Endothelial cell of umbilical vein (primary cell): ENCODE results near the gene RORB. TPM values are rescaled to one million over a fixed set of nuclear protein-coding genes. Genes with fewer than 3 reads are reported as not detected.

Source experiments
- BruUV-seq: library from RNA; stranded (reverse); fragments of 400-500 nt; replicated peaks from 2 replicates; lab custom pipeline; 2021; lab: Mats Ljungman, UMichigan
- CTCF ChIA-PET: fragments of 300-600, 350-600 bp; sonication (Branson Sonifier 250); formaldehyde crosslinking; loops from one replicate; lab custom pipeline; 2021; ENCODE audit warnings: antibody characterized with exemption, inconsistent platforms; lab: Charles Lee
- POLR2A ChIA-PET: fragments of 300-600, 350-600 bp; sonication (Branson Sonifier 250); formaldehyde crosslinking; loops from one replicate; lab custom pipeline; 2021; ENCODE audit warnings: antibody characterized with exemption, inconsistent platforms; lab: Charles Lee
- DNase-seq: peaks from one replicate; pipeline ENCODE4 v3.0.0-alpha.2; 2011; ENCODE audit warnings: low read depth, low spot score
- FAIRE-seq: peaks from 2 replicates; lab custom pipeline; 2011; peaks lifted over from hg19 to GRCh38; lab: Jason Lieb, UNC
- H2AFZ ChIP-seq: 2 replicates; pipeline ENCODE4 v1.6.0; 2012; ENCODE audit warnings: low read depth, low read length, control low read depth, inconsistent platforms
- H3K27ac ChIP-seq: 2 replicates; pipeline ENCODE4 v1.5.1; 2011; ENCODE audit warnings: low read depth, mild to moderate bottlenecking, control low read depth, low read length, moderate library complexity; ENCODE audit not compliant: insufficient read depth
- H3K27me3 ChIP-seq, 2 experiments: 2 replicates each; pipeline versions ENCODE4 v1.6.0 to v1.6.1; 2011; ENCODE audit warnings: low read length in 2 of 2, mixed read lengths in 1 of 2; ENCODE audit not compliant: control insufficient read depth in 2 of 2, insufficient read depth in 2 of 2
- H3K36me3 ChIP-seq, 2 experiments: 2 replicates in 1 of 2; 3 replicates in 1 of 2; pipeline ENCODE4 v1.5.1; 2011; ENCODE audit warnings: low read length in 2 of 2, mild to moderate bottlenecking in 1 of 2, moderate library complexity in 1 of 2; ENCODE audit not compliant: control insufficient read depth in 2 of 2, insufficient read depth in 2 of 2; ENCODE audit errors: extremely low read depth in 1 of 2
- H3K4me1 ChIP-seq: 3 replicates; pipeline ENCODE4 v1.5.1; 2011; ENCODE audit warnings: mild to moderate bottlenecking, low read length; ENCODE audit not compliant: control insufficient read depth, insufficient read depth; ENCODE audit errors: extremely low read depth
- H3K4me2 ChIP-seq: 2 replicates; pipeline ENCODE4 v1.6.1; 2011; ENCODE audit warnings: low read length, control low read depth, mixed read lengths; ENCODE audit not compliant: insufficient read depth
- H3K4me3 ChIP-seq, 3 experiments: fragments of 200-600 bp in 1 of 3; sonication (generic), shearing (Covaris generic) in 1 of 3; replicated peaks in 1 of 3; 2 replicates each; pipeline ENCODE4 v1.5.1; 2011 to 2016; ENCODE audit warnings: control low read depth in 3 of 3, low read length in 3 of 3, mild to moderate bottlenecking in 2 of 3, inconsistent platforms in 1 of 3, low read depth in 1 of 3, moderate library complexity in 1 of 3; ENCODE audit not compliant: insufficient read depth in 1 of 3
- H3K79me2 ChIP-seq: 2 replicates; pipeline ENCODE4 v1.6.0; 2012; ENCODE audit warnings: low read length, inconsistent platforms; ENCODE audit not compliant: control insufficient read depth, insufficient read depth
- H3K9ac ChIP-seq: replicated peaks from 2 replicates; pipeline ENCODE3; 2011; ENCODE audit warnings: low read length, control low read depth; ENCODE audit not compliant: insufficient read depth; ENCODE audit errors: extremely low read depth
- H3K9me1 ChIP-seq: replicated peaks from 3 replicates; pipeline ENCODE4 v1.6.0; 2011; ENCODE audit warnings: mild to moderate bottlenecking, low read length; ENCODE audit not compliant: control insufficient read depth, insufficient read depth; ENCODE audit errors: extremely low read depth
- H3K9me3 ChIP-seq: replicated peaks from 2 replicates; pipeline ENCODE4 v1.5.1; 2012; ENCODE audit warnings: low read length, inconsistent platforms; ENCODE audit not compliant: control insufficient read depth, insufficient read depth
- H4K20me1 ChIP-seq: replicated peaks from 2 replicates; pipeline ENCODE3; 2011; ENCODE audit warnings: mild to moderate bottlenecking, low read length; ENCODE audit not compliant: control insufficient read depth, insufficient read depth; ENCODE audit errors: extremely low read depth
- EZH2 ChIP-seq: IDR thresholded peaks from 2 replicates; pipeline ENCODE4 v1.6.1; 2012; ENCODE audit warnings: borderline replicate concordance, low read depth, mild to moderate bottlenecking, moderate library complexity, low read length, inconsistent platforms; ENCODE audit not compliant: severe bottlenecking
- FOS ChIP-seq: IDR thresholded peaks from 2 replicates; pipeline ENCODE4 v1.6.1; 2011; ENCODE audit warnings: mild to moderate bottlenecking, low read length, moderate library complexity, borderline replicate concordance; ENCODE audit not compliant: insufficient read depth
- GATA2 ChIP-seq: IDR thresholded peaks from 2 replicates; pipeline ENCODE4 v1.7.0; 2011; ENCODE audit warnings: low read depth, mild to moderate bottlenecking, moderate library complexity, mixed read lengths, low read length; ENCODE audit not compliant: insufficient read length, insufficient read depth
- JUN ChIP-seq: IDR thresholded peaks from 2 replicates; pipeline ENCODE4 v1.6.1; 2011; ENCODE audit warnings: borderline replicate concordance, low read depth; ENCODE audit not compliant: insufficient read length, insufficient read depth
- MYC ChIP-seq: IDR thresholded peaks from one replicate; pipeline ENCODE4 v1.6.1; 2011; ENCODE audit warnings: mild to moderate bottlenecking, low read depth, low read length
- POLR2A ChIP-seq: IDR thresholded peaks from 2 replicates; pipeline ENCODE4 v1.6.1; 2012; ENCODE audit warnings: low read depth, mild to moderate bottlenecking, control low read depth, low read length
- POLR2AphosphoS5 ChIP-seq: IDR thresholded peaks from 2 replicates; pipeline ENCODE4 v1.6.1; 2012; ENCODE audit warnings: low read depth, mild to moderate bottlenecking, control low read depth, low read length, moderate library complexity; ENCODE audit not compliant: insufficient read depth
- dilution Hi-C: fragments of 300-500 bp; cut with MboI; formaldehyde crosslinking; loops from one replicate; pipeline ENCODE4 v1.15.0; 2019; ENCODE audit warnings: low sequenced_read_pairs; ENCODE audit not compliant: extremely low pct_ligation_motif_present
- intact Hi-C: fragments of 100-400 bp; cut with micrococcal nuclease; formaldehyde crosslinking; loops from one replicate; pipeline ENCODE4 v1.10.0; 2022
- polyA plus RNA-seq, 4 experiments: library from polyadenylated mRNA; depleted of rRNA in 3 of 4; stranded (reverse) in 3 of 4; unstranded in 1 of 4; fragments of >200 nt; gene quantifications; 2 replicates each; pipeline versions ENCODE4 v1.2.1 to v1.2.3, GENCODE V29; 2011 to 2012; ENCODE audit warnings: missing spikeins in 1 of 4
- total RNA-seq: library from RNA; stranded (reverse); gene quantifications from 2 replicates; pipeline ENCODE4 v1.2.3, GENCODE V29; 2021
- TF ChIP-seq, protein P1 (sequence below), 2 donors: IDR thresholded peaks; 1 replicate in 1 of 2; 2 replicates in 1 of 2; pipeline ENCODE4 v1.5.1; 2011; ENCODE audit warnings: low read length in 2 of 2, mild to moderate bottlenecking in 2 of 2, moderate library complexity in 2 of 2, control low read depth in 1 of 2, inconsistent platforms in 1 of 2, low read depth in 1 of 2; ENCODE audit not compliant: insufficient read depth in 1 of 2; ENCODE audit errors: extremely low read depth in 1 of 2
- TF ChIP-seq, protein P2 (sequence below): IDR thresholded peaks from 2 replicates; pipeline ENCODE4 v1.6.1; 2011; ENCODE audit not compliant: insufficient read depth, insufficient read length

RORB gene
- total and polyA plus RNA-seq, 2 donors (not counting 3 experiments of a cell fraction or from before 2014, with no cell fraction given) = not detected

- no peaks in the 10 kb centered on the region for H4K20me1 ChIP-seq
- intact Hi-C loops = no loop called here
- no peaks in the 10 kb centered on the region for H3K9me3 ChIP-seq
- ChIA-PET POLR2A (no interaction called here), CTCF (no interaction called here)
- no peak overlapping the region for H3K27ac ChIP-seq
- no peak for DNase-seq
- H3K4me1 ChIP-seq = no peaks in the 10 kb centered on the region
- H3K4me3 ChIP-seq = no peak overlapping the region
- no peak for FAIRE-seq
- no peak overlapping the region for H2AFZ ChIP-seq
- no peak for TF ChIP-seq EZH2
- TF ChIP-seq POLR2AphosphoS5 = no peak
- no peak for TF ChIP-seq JUN
- no peak for TF ChIP-seq POLR2A
- TF ChIP-seq, protein P1, sequence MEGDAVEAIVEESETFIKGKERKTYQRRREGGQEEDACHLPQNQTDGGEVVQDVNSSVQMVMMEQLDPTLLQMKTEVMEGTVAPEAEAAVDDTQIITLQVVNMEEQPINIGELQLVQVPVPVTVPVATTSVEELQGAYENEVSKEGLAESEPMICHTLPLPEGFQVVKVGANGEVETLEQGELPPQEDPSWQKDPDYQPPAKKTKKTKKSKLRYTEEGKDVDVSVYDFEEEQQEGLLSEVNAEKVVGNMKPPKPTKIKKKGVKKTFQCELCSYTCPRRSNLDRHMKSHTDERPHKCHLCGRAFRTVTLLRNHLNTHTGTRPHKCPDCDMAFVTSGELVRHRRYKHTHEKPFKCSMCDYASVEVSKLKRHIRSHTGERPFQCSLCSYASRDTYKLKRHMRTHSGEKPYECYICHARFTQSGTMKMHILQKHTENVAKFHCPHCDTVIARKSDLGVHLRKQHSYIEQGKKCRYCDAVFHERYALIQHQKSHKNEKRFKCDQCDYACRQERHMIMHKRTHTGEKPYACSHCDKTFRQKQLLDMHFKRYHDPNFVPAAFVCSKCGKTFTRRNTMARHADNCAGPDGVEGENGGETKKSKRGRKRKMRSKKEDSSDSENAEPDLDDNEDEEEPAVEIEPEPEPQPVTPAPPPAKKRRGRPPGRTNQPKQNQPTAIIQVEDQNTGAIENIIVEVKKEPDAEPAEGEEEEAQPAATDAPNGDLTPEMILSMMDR (IDR thresholded peaks at IDR 0.05; ENCODE audit: extremely low read depth in 1 of 2, insufficient read depth in 1 of 2, low read depth in 1 of 2, low read length in 2 of 2) = no peak
- no peak for TF ChIP-seq GATA2
- no peak for TF ChIP-seq MYC
- TF ChIP-seq FOS = no peak
- TF ChIP-seq, protein P2, sequence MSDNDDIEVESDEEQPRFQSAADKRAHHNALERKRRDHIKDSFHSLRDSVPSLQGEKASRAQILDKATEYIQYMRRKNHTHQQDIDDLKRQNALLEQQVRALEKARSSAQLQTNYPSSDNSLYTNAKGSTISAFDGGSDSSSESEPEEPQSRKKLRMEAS = no peak
- no TSS peak for BruUV-seq
- dilution Hi-C loops = no loop called here
- H3K9me1 ChIP-seq = no peaks in the 10 kb centered on the region
- no peaks in the 10 kb centered on the region for H3K27me3 ChIP-seq
- no peak overlapping the region for H3K4me2 ChIP-seq
- H3K9ac ChIP-seq = no peak overlapping the region
- no peaks in the 10 kb centered on the region for H3K79me2 ChIP-seq
- H3K36me3 ChIP-seq = no peaks in the 10 kb centered on the region
Observed at GRCh38 chr9:74512416-74512815, 15.3 kb downstream of the RORB start.
